Stimulated activated CD8-positive, alpha-beta memory T cell treated with anti-CD3 and anti-CD28 coated beads, Interleukin-4, amount 100 ng/mL, for 48 hours (primary cell): Measurements from ENCODE around the gene PHKG1.
"Not testable (repeated sequence)": the region's sequence is repeated elsewhere in the genome, so short reads cannot be mapped to it uniquely, and the experiment has no call there.

Source experiments
- DNase-seq: peaks from one replicate; pipeline ENCODE4 v3.0.0-alpha.2; 2020

The PHKG1 gene

GRCh38 chr7:56081626-56082340 lies 11.0 kb downstream of the PHKG1 start:
- DNase-seq = no peak

- DNase-seq = not testable (repeated sequence)
These were observed 11.9 kb downstream of the PHKG1 start for GRCh38 chr7:56080726-56081435.

GRCh38 chr7:56079450-56080185 lies 13.1 kb downstream of the PHKG1 start:
- DNase-seq = no peak

GRCh38 chr7:56078196-56078595 lies 14.6 kb downstream of the PHKG1 start:
- no peak for DNase-seq

- DNase-seq = no peak
These were observed 15.1 kb downstream of the PHKG1 start for GRCh38 chr7:56077681-56078080.

GRCh38 chr7:56074371-56074791 lies 18.4 kb downstream of the PHKG1 start:
- DNase-seq = peak; percentile 83

- not testable (repeated sequence) for DNase-seq
These were observed 26.4 kb downstream of the PHKG1 start for GRCh38 chr7:56066376-56066775.

GRCh38 chr7:56063882-56064625 lies 28.7 kb downstream of the PHKG1 start, which contains the start of gene SUMF2:
SUMF2 (plus strand) TSS chr7:56064286; CDS start chr7:56064312, 26 bp downstream.
- DNase-seq = peak; percentile 91

- no peak for DNase-seq
These were observed 29.3 kb downstream of the PHKG1 start for GRCh38 chr7:56063500-56063881.

GRCh38 chr7:56062382-56062781 lies 30.4 kb downstream of the PHKG1 start:
- DNase-seq = no peak

- DNase-seq = no peak
These were observed 38.8 kb downstream of the PHKG1 start for GRCh38 chr7:56053993-56054392.

- no peak for DNase-seq
These were observed 39.4 kb downstream of the PHKG1 start for GRCh38 chr7:56053379-56053778.

- peak; percentile 95 for DNase-seq
These were observed 41.2 kb downstream of the PHKG1 start, which contains the start of the genes CCT6A and PSPH for GRCh38 chr7:56051339-56052191. CCT6A (plus strand) TSS chr7:56051765; CDS start chr7:56051849, 84 bp downstream. PSPH (minus strand) TSS chr7:56051444; CDS start chr7:56021212, 30,232 bp downstream.

- DNase-seq = no peak
These were observed 41.8 kb downstream of the PHKG1 start for GRCh38 chr7:56051053-56051338.

GRCh38 chr7:56048763-56049162 lies 44.0 kb downstream of the PHKG1 start:
- DNase-seq = not testable (repeated sequence)

GRCh38 chr7:56048245-56048644 lies 44.5 kb downstream of the PHKG1 start:
- DNase-seq = no peak

GRCh38 chr7:56047446-56048116 lies 45.2 kb downstream of the PHKG1 start:
- DNase-seq = not testable (repeated sequence)

GRCh38 chr7:56046721-56047445 lies 45.9 kb downstream of the PHKG1 start:
- DNase-seq = no peak

- not testable (repeated sequence) for DNase-seq
These were observed 47.0 kb downstream of the PHKG1 start for GRCh38 chr7:56045758-56046157.

GRCh38 chr7:56040730-56041129 lies 52.0 kb downstream of the PHKG1 start:
- no peak for DNase-seq
